HCT116 (cell line): ENCODE data around the gene TPD52L3. TPM values are rescaled to one million over a fixed set of nuclear protein-coding genes. Genes with fewer than 3 reads are reported as not detected.

Experiments
- ATAC-seq: fragments of 200-7000 bp; cut with Tn5 transposase; 2 replicates; pipeline ENCODE4 v1.9.1; 2020; ENCODE audit warnings: mild to moderate bottlenecking, moderate library complexity
- BruUV-seq: library from RNA; stranded (reverse); fragments of 400-500 nt; replicated peaks from 2 replicates; lab custom pipeline; 2021; lab: Mats Ljungman, UMichigan
- CTCF ChIA-PET: fragments of 300-600 bp; sonication (Branson Sonifier 250); formaldehyde crosslinking; loops from one replicate; lab custom pipeline; 2021; ENCODE audit warnings: antibody characterized with exemption; lab: Charles Lee
- POLR2A ChIA-PET: fragments of 300-600, 350-600 bp; sonication (Branson Sonifier 250); formaldehyde crosslinking; loops from one replicate; lab custom pipeline; 2021; ENCODE audit warnings: antibody characterized with exemption; lab: Charles Lee
- RAD21 ChIA-PET, 2 experiments: fragments of 300-600 bp; sonication (Branson Sonifier 250); formaldehyde crosslinking; loops; one replicate each; lab custom pipeline; 2023; ENCODE audit warnings: low total read pairs in 2 of 2; ENCODE audit not compliant: uncharacterized antibody in 2 of 2, unreplicated experiment in 2 of 2, low non-redundant PET in 1 of 2; lab: Charles Lee
- DNase-seq: peaks from one replicate; pipeline ENCODE4 v3.0.0-alpha.2; 2010; ENCODE audit warnings: low read depth, low spot score
- H2AFZ ChIP-seq: fragments of 200-600 bp; shearing (Covaris generic), sonication (generic); 2 replicates; pipeline ENCODE4 v1.6.1; 2017; ENCODE audit warnings: low read depth, mixed run types, mixed read lengths, antibody characterized with exemption, low read length; ENCODE audit not compliant: poor library complexity, severe bottlenecking
- H3K27ac ChIP-seq: 2 replicates; pipeline ENCODE4 v1.5.1; 2012; ENCODE audit warnings: low read depth, low read length
- H3K27me3 ChIP-seq: fragments of 200-600 bp; sonication (generic); 2 replicates; pipeline ENCODE4 v1.6.1; 2016; ENCODE audit warnings: mixed run types, low read length, mixed read lengths; ENCODE audit not compliant: insufficient read depth
- H3K36me3 ChIP-seq, 2 experiments: fragments of 200-500 bp in 1 of 2; fragments of 200-600 bp in 1 of 2; sonication (Bioruptor generic) in 1 of 2; sonication (generic) in 1 of 2; 2 replicates each; pipeline versions ENCODE4 v1.5.1 to v1.6.1; 2014 to 2016; ENCODE audit warnings: low read length in 2 of 2, inconsistent platforms in 1 of 2, mixed read lengths in 1 of 2, mixed run types in 1 of 2; ENCODE audit not compliant: insufficient read depth in 2 of 2, control insufficient read depth in 1 of 2
- H3K4me1 ChIP-seq, 2 experiments: fragments of 200-600 bp in 1 of 2; sonication (generic) in 1 of 2; 2 replicates each; pipeline versions ENCODE4 v1.5.1 to v1.6.1; 2012 to 2017; ENCODE audit warnings: low read length in 2 of 2, inconsistent platforms in 1 of 2, mild to moderate bottlenecking in 1 of 2, mixed read lengths in 1 of 2, mixed run types in 1 of 2, moderate library complexity in 1 of 2; ENCODE audit not compliant: insufficient read depth in 2 of 2, control insufficient read depth in 1 of 2
- H3K4me2 ChIP-seq: fragments of 200-600 bp; sonication (generic); 2 replicates; pipeline ENCODE4 v1.6.1; 2017; ENCODE audit warnings: mixed run types, low read length, mixed read lengths
- H3K4me3 ChIP-seq, 2 experiments: fragments of 200-600 bp in 1 of 2; sonication (generic) in 1 of 2; replicated peaks in 1 of 2; 2 replicates each; pipeline ENCODE4 v1.5.1; 2011 to 2016; ENCODE audit warnings: low read length in 2 of 2, control low read depth in 1 of 2, low read depth in 1 of 2, mild to moderate bottlenecking in 1 of 2, mixed read lengths in 1 of 2, mixed run types in 1 of 2
- H3K79me2 ChIP-seq: fragments of 200-600 bp; sonication (generic); 2 replicates; pipeline ENCODE4 v1.6.1; 2017; ENCODE audit warnings: mild to moderate bottlenecking, mixed run types, low read length, moderate library complexity, mixed read lengths; ENCODE audit not compliant: insufficient read depth
- H3K9ac ChIP-seq: fragments of 200-600 bp; sonication (generic); 2 replicates; pipeline ENCODE4 v1.6.1; 2016; ENCODE audit warnings: low read length, mixed read lengths
- H3K9me2 ChIP-seq: fragments of 200-600 bp; sonication (generic), shearing (Covaris generic); 2 replicates; pipeline ENCODE4 v1.6.1; 2017; ENCODE audit warnings: mixed run types, mild to moderate bottlenecking, moderate library complexity; ENCODE audit not compliant: insufficient read depth
- H3K9me3 ChIP-seq, 2 experiments: fragments of 200-500 bp in 1 of 2; fragments of 200-600 bp in 1 of 2; sonication (Bioruptor generic) in 1 of 2; sonication (generic) in 1 of 2; 2 replicates each; pipeline ENCODE4 v1.6.1; 2014 to 2017; ENCODE audit warnings: low read length in 2 of 2, mixed read lengths in 2 of 2, inconsistent platforms in 1 of 2, low read depth in 1 of 2, mild to moderate bottlenecking in 1 of 2, mixed run types in 1 of 2, moderate library complexity in 1 of 2; ENCODE audit not compliant: control insufficient read depth in 1 of 2, insufficient read depth in 1 of 2
- H4K20me1 ChIP-seq: fragments of 200-600 bp; sonication (generic), shearing (Covaris generic); 2 replicates; pipeline ENCODE4 v1.6.1; 2017; ENCODE audit warnings: mixed run types, mild to moderate bottlenecking, moderate library complexity; ENCODE audit not compliant: insufficient read depth
- EGR1 ChIP-seq: IDR thresholded peaks from 2 replicates; pipeline ENCODE4 v1.6.1; 2012; ENCODE audit warnings: low read depth
- ELF1 ChIP-seq: IDR thresholded peaks from 2 replicates; pipeline ENCODE4 v1.6.1; 2012; ENCODE audit warnings: low read depth, borderline replicate concordance
- EZH2 ChIP-seq: fragments of 200-600 bp; sonication (generic); IDR thresholded peaks from 2 replicates; pipeline ENCODE4 v1.6.1; 2017; ENCODE audit warnings: antibody characterized with exemption, mixed run types
- FOSL1 ChIP-seq: IDR thresholded peaks from 2 replicates; pipeline ENCODE4 v1.6.1; 2012; ENCODE audit warnings: low read depth
- JUND ChIP-seq: IDR thresholded peaks from 2 replicates; pipeline ENCODE4 v1.6.1; 2012
- SRF ChIP-seq: IDR thresholded peaks from 2 replicates; pipeline ENCODE4 v1.6.1; 2012; ENCODE audit warnings: low read depth
- YY1 ChIP-seq: IDR thresholded peaks from 2 replicates; pipeline ENCODE4 v1.6.1; 2011; ENCODE audit warnings: low read length, low read depth, moderate library complexity, mild to moderate bottlenecking; ENCODE audit not compliant: insufficient replicate concordance; ENCODE audit errors: extremely low read depth
- ZFX ChIP-seq: fragments of 450-650 bp; IDR thresholded peaks from 2 replicates; pipeline ENCODE4 v1.6.1; 2017
- ZNF274 ChIP-seq: fragments of 200-500 bp; sonication (Bioruptor generic); IDR thresholded peaks from 2 replicates; pipeline ENCODE4 v1.6.1; 2014; ENCODE audit warnings: mild to moderate bottlenecking, low read depth, low read length, inconsistent platforms
- intact Hi-C: fragments of 100-400 bp; cut with micrococcal nuclease; formaldehyde crosslinking; loops from 2 replicates; pipeline ENCODE4 v1.10.0; 2022
- total RNA-seq: library from RNA; stranded (reverse); gene quantifications from one replicate; pipeline ENCODE4 v1.2.1, GENCODE V29; 2021; ENCODE audit not compliant: unreplicated experiment
- TF ChIP-seq, protein P1 (sequence below), 3 experiments: fragments of 200-600 bp in 1 of 3; sonication (generic) in 1 of 3; IDR thresholded peaks in 2 of 3; conservative IDR thresholded peaks in 1 of 3; 2 replicates each; pipeline ENCODE4 v1.5.1; 2012 to 2017; ENCODE audit warnings: low read depth in 2 of 3, low read length in 2 of 3, antibody characterized with exemption in 1 of 3, borderline replicate concordance in 1 of 3, control low read depth in 1 of 3, mild to moderate bottlenecking in 1 of 3, mixed read lengths in 1 of 3, mixed run types in 1 of 3, moderate library complexity in 1 of 3; ENCODE audit not compliant: insufficient read depth in 1 of 3

TPD52L3 gene
- total RNA-seq, 1 experiment from 2014 or later = not detected

DNA sequence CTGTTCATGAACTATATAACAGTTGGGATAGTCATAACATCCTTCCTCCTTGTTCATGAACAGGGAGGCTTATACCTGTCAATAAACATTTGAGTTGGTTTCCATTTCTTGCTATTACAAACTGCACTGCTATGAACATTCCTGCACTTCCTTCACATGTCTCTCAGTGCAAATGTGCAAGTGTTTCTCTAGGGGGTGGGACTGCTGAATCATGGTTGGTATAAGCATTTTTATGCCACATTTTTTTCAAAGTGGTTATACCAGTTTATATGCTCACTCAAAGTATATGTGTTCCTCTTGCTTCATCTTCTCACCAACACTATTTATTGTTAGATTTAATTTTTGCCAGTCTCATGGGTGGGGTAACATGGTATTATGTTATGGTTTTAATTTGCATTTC is 25.8 kb upstream of the TPD52L3 start:
- Histone ChIP-seq H3K9ac (no peak overlapping the region), H3K9me2 (no peaks in the 10 kb centered on the region), H3K4me2 (no peak overlapping the region), H3K4me1 (peaks cover 3 to 6% of the 10 kb centered on the region in 2 experiments; a peak in 1 of 4 replicates), H3K9me3 (no peaks in the 10 kb centered on the region), H4K20me1 (no peaks in the 10 kb centered on the region), H3K79me2 (no peaks in the 10 kb centered on the region), H3K27me3 (no peaks in the 10 kb centered on the region), H2AFZ (no peak overlapping the region), H3K36me3 (no peaks in the 10 kb centered on the region), H3K27ac (no peak overlapping the region), H3K4me3 (no peak overlapping the region)
- RAD21 ChIA-PET = no interaction called here
- POLR2A ChIA-PET = no interaction called here
- intact Hi-C loops = no loop called here
- DNase-seq = no peak
- ATAC-seq = no peak
- TF ChIP-seq, protein P1, sequence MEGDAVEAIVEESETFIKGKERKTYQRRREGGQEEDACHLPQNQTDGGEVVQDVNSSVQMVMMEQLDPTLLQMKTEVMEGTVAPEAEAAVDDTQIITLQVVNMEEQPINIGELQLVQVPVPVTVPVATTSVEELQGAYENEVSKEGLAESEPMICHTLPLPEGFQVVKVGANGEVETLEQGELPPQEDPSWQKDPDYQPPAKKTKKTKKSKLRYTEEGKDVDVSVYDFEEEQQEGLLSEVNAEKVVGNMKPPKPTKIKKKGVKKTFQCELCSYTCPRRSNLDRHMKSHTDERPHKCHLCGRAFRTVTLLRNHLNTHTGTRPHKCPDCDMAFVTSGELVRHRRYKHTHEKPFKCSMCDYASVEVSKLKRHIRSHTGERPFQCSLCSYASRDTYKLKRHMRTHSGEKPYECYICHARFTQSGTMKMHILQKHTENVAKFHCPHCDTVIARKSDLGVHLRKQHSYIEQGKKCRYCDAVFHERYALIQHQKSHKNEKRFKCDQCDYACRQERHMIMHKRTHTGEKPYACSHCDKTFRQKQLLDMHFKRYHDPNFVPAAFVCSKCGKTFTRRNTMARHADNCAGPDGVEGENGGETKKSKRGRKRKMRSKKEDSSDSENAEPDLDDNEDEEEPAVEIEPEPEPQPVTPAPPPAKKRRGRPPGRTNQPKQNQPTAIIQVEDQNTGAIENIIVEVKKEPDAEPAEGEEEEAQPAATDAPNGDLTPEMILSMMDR (IDR thresholded peaks at IDR 0.05 in 2 of 3, conservative IDR thresholded peaks at IDR 0.05 in 1 of 3; ENCODE audit: borderline replicate concordance in 1 of 3, insufficient read depth in 1 of 3, low read depth in 2 of 3, low read length in 2 of 3) = no peak
- no peak for TF ChIP-seq EZH2
- TF ChIP-seq, all 23 proteins: peak for 0
- no TSS peak for BruUV-seq
- CTCF ChIA-PET = no interaction called here

DNA sequence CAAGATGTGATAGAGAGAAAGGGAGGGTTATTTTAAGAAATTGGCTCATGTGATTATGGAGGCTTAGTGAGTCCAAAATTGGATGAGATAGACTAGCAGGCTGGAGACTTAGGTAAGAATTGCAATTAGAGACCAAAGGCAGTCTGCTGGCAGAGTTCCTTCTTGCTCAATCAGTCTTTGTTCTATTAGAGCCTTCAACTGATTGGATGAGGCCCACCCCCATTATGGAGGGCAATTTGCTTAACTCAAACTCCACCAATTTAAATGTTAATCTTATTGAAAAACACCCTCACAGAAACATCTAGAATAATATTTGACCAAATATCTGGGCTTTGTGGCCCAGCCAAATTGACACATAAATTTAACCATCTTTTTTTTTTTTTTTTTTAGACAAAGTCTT is 23.9 kb upstream of the TPD52L3 start:
- Histone ChIP-seq H3K9ac (no peak overlapping the region), H3K36me3 (no peaks in the 10 kb centered on the region), H3K4me2 (no peak overlapping the region), H3K27ac (no peak overlapping the region), H3K9me2 (no peaks in the 10 kb centered on the region), H2AFZ (peak overlapping the region; percentile 37), H4K20me1 (no peaks in the 10 kb centered on the region), H3K27me3 (no peaks in the 10 kb centered on the region), H3K79me2 (no peaks in the 10 kb centered on the region), H3K9me3 (no peaks in the 10 kb centered on the region), H3K4me1 (peaks cover 3 to 6% of the 10 kb centered on the region in 2 experiments; a peak in 1 of 4 replicates), H3K4me3 (no peak overlapping the region)
- ChIA-PET CTCF (interaction anchor here (1.0 to 4.7 kb wide), 2 partner anchors 14 to 250 kb away, joined by 3 to 129 read pairs; no protein-coding TSS in a partner anchor), RAD21 (no interaction called here), POLR2A (no interaction called here)
- DNase-seq (no peak), ATAC-seq (no peak)
- intact Hi-C loops = no loop called here
- BruUV-seq = no TSS peak
- TF ChIP-seq FOSL1 = no peak
- no peak for TF ChIP-seq YY1
- TF ChIP-seq EGR1 = no peak
- no peak for TF ChIP-seq SRF
- TF ChIP-seq ZFX = no peak
- no peak for TF ChIP-seq ZNF274
- TF ChIP-seq JUND = no peak
- TF ChIP-seq ELF1 = no peak
